HepG2 (cell line): Measurements from ENCODE around the gene RBBP8NL. TPM values are rescaled to one million over a fixed set of nuclear protein-coding genes. Genes with fewer than 3 reads are reported as not detected.

Experiments used
- ARNT ChIP-seq: fragments of 450-650 bp; IDR thresholded peaks from 2 replicates; pipeline ENCODE4 v1.6.1; 2017
- ATRX ChIP-seq: sonication (generic); formaldehyde crosslinking; IDR thresholded peaks from 2 replicates; pipeline ENCODE4 v1.4.0; 2020; ENCODE audit warnings: missing genetic modification reagents, borderline replicate concordance
- HES4 ChIP-seq: sonication (generic); formaldehyde crosslinking; IDR thresholded peaks from 2 replicates; pipeline ENCODE4 v1.9.0; 2021; ENCODE audit warnings: mild to moderate bottlenecking, missing genetic modification reagents, borderline replicate concordance
- MAF1 ChIP-seq: sonication (generic); formaldehyde crosslinking; IDR thresholded peaks from 2 replicates; pipeline ENCODE4 v1.5.0; 2020; ENCODE audit warnings: missing genetic modification reagents, borderline replicate concordance
- MEIS2 ChIP-seq: sonication (generic); formaldehyde crosslinking; IDR thresholded peaks from 2 replicates; pipeline ENCODE4 v1.9.0; 2021; ENCODE audit warnings: mild to moderate bottlenecking, missing genetic modification reagents
- NCOR1 ChIP-seq: fragments of 200-600 bp; sonication (generic); IDR thresholded peaks from 2 replicates; pipeline ENCODE4 v1.7.0; 2017; ENCODE audit warnings: antibody characterized with exemption, low read length, borderline replicate concordance
- NR0B2 ChIP-seq: sonication (generic); formaldehyde crosslinking; IDR thresholded peaks from 2 replicates; pipeline ENCODE4 v1.4.0; 2020; ENCODE audit warnings: mild to moderate bottlenecking, missing genetic modification reagents
- PHF20 ChIP-seq: sonication (generic); formaldehyde crosslinking; IDR thresholded peaks from 2 replicates; pipeline ENCODE4 v1.5.0; 2020; ENCODE audit warnings: mild to moderate bottlenecking, missing genetic modification reagents
- PHF8 ChIP-seq: sonication (generic); formaldehyde crosslinking; IDR thresholded peaks from 2 replicates; pipeline ENCODE4 v1.5.0; 2020; ENCODE audit warnings: missing genetic modification reagents
- POLR2A ChIP-seq, 2 experiments: IDR thresholded peaks; 2 replicates each; pipeline ENCODE4 v1.6.1; 2011; ENCODE audit warnings: low read depth in 2 of 2, low read length in 2 of 2, mild to moderate bottlenecking in 1 of 2, moderate library complexity in 1 of 2; ENCODE audit not compliant: insufficient read depth in 1 of 2
- SAFB2 ChIP-seq: sonication (generic); formaldehyde crosslinking; IDR thresholded peaks from 2 replicates; pipeline ENCODE4 v1.5.1; 2020; ENCODE audit warnings: missing genetic modification reagents, low read depth, mild to moderate bottlenecking, borderline replicate concordance
- SNAPC5 ChIP-seq: sonication (generic); formaldehyde crosslinking; IDR thresholded peaks from 2 replicates; pipeline ENCODE4 v1.8.1; 2023; ENCODE audit warnings: mild to moderate bottlenecking, missing genetic modification reagents, borderline replicate concordance
- SRY ChIP-seq: sonication (generic); formaldehyde crosslinking; IDR thresholded peaks from 2 replicates; pipeline ENCODE4 v1.8.0; 2022; ENCODE audit warnings: mild to moderate bottlenecking, missing genetic modification reagents
- TFDP1 ChIP-seq: IDR thresholded peaks from 2 replicates; pipeline ENCODE4 v1.6.1; 2016; ENCODE audit warnings: missing compliant biosample characterization, missing genetic modification reagents, borderline replicate concordance
- TRIM24 ChIP-seq: sonication (generic); formaldehyde crosslinking; IDR thresholded peaks from 2 replicates; pipeline ENCODE4 v1.8.0; 2022; ENCODE audit warnings: mild to moderate bottlenecking, missing genetic modification reagents
- ZBTB21 ChIP-seq: sonication (generic); formaldehyde crosslinking; IDR thresholded peaks from 2 replicates; pipeline ENCODE4 v1.4.0; 2020; ENCODE audit warnings: missing genetic modification reagents
- ZBTB7A ChIP-seq: sonication (generic); formaldehyde crosslinking; IDR thresholded peaks from 2 replicates; pipeline ENCODE4 v1.8.0; 2022; ENCODE audit warnings: mild to moderate bottlenecking, missing genetic modification reagents
- ZNF276 ChIP-seq: sonication (generic); formaldehyde crosslinking; IDR thresholded peaks from 2 replicates; pipeline ENCODE4 v1.4.0; 2020; ENCODE audit warnings: mild to moderate bottlenecking, low read depth, missing genetic modification reagents
- ZNF503 ChIP-seq: sonication (generic); formaldehyde crosslinking; IDR thresholded peaks from 2 replicates; pipeline ENCODE4 v1.4.0; 2020; ENCODE audit warnings: missing genetic modification reagents
- ZNF562 ChIP-seq: sonication (generic); formaldehyde crosslinking; IDR thresholded peaks from 2 replicates; pipeline ENCODE4 v1.8.0; 2022; ENCODE audit warnings: missing genetic modification reagents, borderline replicate concordance
- ZNF788 ChIP-seq: sonication (generic); formaldehyde crosslinking; IDR thresholded peaks from 2 replicates; pipeline ENCODE4 v1.5.0; 2020; ENCODE audit warnings: mild to moderate bottlenecking, missing genetic modification reagents, borderline replicate concordance
- ZNF800 ChIP-seq: sonication (generic); formaldehyde crosslinking; IDR thresholded peaks from 2 replicates; pipeline ENCODE4 v1.4.0; 2020; ENCODE audit warnings: missing genetic modification reagents
- ZZZ3 ChIP-seq: sonication (generic); formaldehyde crosslinking; IDR thresholded peaks from 2 replicates; pipeline ENCODE4 v1.4.0; 2020; ENCODE audit warnings: missing genetic modification reagents, mild to moderate bottlenecking, borderline replicate concordance
- polyA plus RNA-seq, 8 experiments: library from polyadenylated mRNA; depleted of rRNA in 3 of 8; stranded (reverse) in 7 of 8; unstranded in 1 of 8; fragments of >200 nt; fragmentation: Illumina TruSeq in 4 of 8; extraction: Trizol in 4 of 8; gene quantifications; 2 replicates each; pipeline versions ENCODE4 v1.2.1 to v1.2.3, GENCODE V29; 2011 to 2016; ENCODE audit warnings: low read depth in 4 of 8, missing spikeins in 1 of 8, mixed read lengths in 1 of 8; ENCODE audit not compliant: insufficient read depth in 1 of 8
- total RNA-seq, 5 experiments: library from RNA; depleted of rRNA; stranded (reverse); fragments of >200 nt; fragmentation: Illumina TruSeq; extraction: Trizol; gene quantifications; 2 replicates each; pipeline ENCODE4 v1.2.3, GENCODE V29; 2016; ENCODE audit warnings: low read depth in 1 of 5

RBBP8NL gene
- total and polyA plus RNA-seq, 2 of the 13 experiments (the other 11 are each of a cell fraction or from before 2014, with no cell fraction given) = 0.69 to 0.86 TPM

- TF ChIP-seq HES4 (CRISPR knock-in tag) = 0 out of 2 replicates have a peak, but pooled peaks have one; percentile 31
- no peak; the same call in 1 of the 2 replicates for TF ChIP-seq ATRX (CRISPR knock-in tag)
- TF ChIP-seq TFDP1 = peak; percentile 56; the same call in 1 of the 2 replicates
- no peak for TF ChIP-seq MEIS2 (CRISPR knock-in tag)
- TF ChIP-seq ZZZ3 (CRISPR knock-in tag) = no peak
- TF ChIP-seq SNAPC5 (CRISPR knock-in tag) = no peak
- no peak for TF ChIP-seq TRIM24
- TF ChIP-seq ZNF276 = 0 out of 2 replicates have a peak, but pooled peaks have one; percentile 42
- no peak; the same call in 1 of the 2 replicates for TF ChIP-seq PHF20 (CRISPR knock-in tag)
- no peak for TF ChIP-seq SAFB2 (CRISPR knock-in tag)
- TF ChIP-seq POLR2A (IDR thresholded peaks at IDR 0.05; ENCODE audit: insufficient read depth in 1 of 2, low read depth in 2 of 2, low read length in 2 of 2) = no peak
- TF ChIP-seq SRY = no peak
- no peak for TF ChIP-seq ZBTB21 (CRISPR knock-in tag)
- TF ChIP-seq ZBTB7A (CRISPR knock-in tag) = no peak
- no peak for TF ChIP-seq ZNF562 (CRISPR knock-in tag)
- peak; percentile 77 for TF ChIP-seq NR0B2 (CRISPR knock-in tag)
- TF ChIP-seq NCOR1 = no peak
- TF ChIP-seq ZNF788 = peak; percentile 68
- no peak for TF ChIP-seq MAF1 (CRISPR knock-in tag)
- no peak; the same call in 1 of the 2 replicates for TF ChIP-seq PHF8 (CRISPR knock-in tag)
- TF ChIP-seq ZNF503 (CRISPR knock-in tag) = no peak
- no peak for TF ChIP-seq ZNF800 (CRISPR knock-in tag)
- no peak for TF ChIP-seq ARNT
Measured at GRCh38 chr20:62374331-62375152, 52.8 kb downstream of the RBBP8NL start (continued).
